WTC11 (cell line): ENCODE results near the gene FLOT2. TPM values are rescaled to one million over a fixed set of nuclear protein-coding genes. Genes with fewer than 3 reads are reported as not detected.

Experiments used
- ATAC-seq: fragments of 200-7000 bp; cut with Tn5 transposase; 2 replicates; pipeline ENCODE4 v1.10.0; 2021; ENCODE audit warnings: mild to moderate bottlenecking, moderate library complexity
- CTCF ChIA-PET: fragments of 300-600 bp; sonication (Branson Sonifier 250); formaldehyde crosslinking; loops from one replicate; lab custom pipeline; 2021; ENCODE audit warnings: antibody characterized with exemption; lab: Charles Lee
- POLR2A ChIA-PET: fragments of 350-600 bp; sonication (Branson Sonifier 250); formaldehyde crosslinking; loops from one replicate; lab custom pipeline; 2021; ENCODE audit warnings: antibody characterized with exemption; lab: Charles Lee
- DNase-seq: peaks from one replicate; pipeline ENCODE4 v3.0.0; 2021; ENCODE audit warnings: low spot score
- H3K27ac Mint-ChIP-seq: 2 replicates; pipeline ENCODE4 v1.8.0; 2021; ENCODE audit warnings: mixed read lengths
- H3K27me3 Mint-ChIP-seq: 2 replicates; pipeline ENCODE4 v1.8.0; 2021; ENCODE audit warnings: low read depth, mild to moderate bottlenecking, moderate library complexity, mixed read lengths
- H3K36me3 Mint-ChIP-seq: 2 replicates; pipeline ENCODE4 v1.8.0; 2021; ENCODE audit warnings: mixed read lengths
- H3K4me1 Mint-ChIP-seq: 2 replicates; pipeline ENCODE4 v1.8.0; 2022; ENCODE audit warnings: mixed read lengths
- H3K4me3 Mint-ChIP-seq: 2 replicates; pipeline ENCODE4 v1.8.0; 2021; ENCODE audit warnings: mild to moderate bottlenecking, moderate library complexity, mixed read lengths
- H3K9me3 Mint-ChIP-seq: 2 replicates; pipeline ENCODE4 v1.8.0; 2021; ENCODE audit warnings: mixed read lengths
- ESRRA ChIP-seq: sonication (generic); formaldehyde crosslinking; IDR thresholded peaks from 2 replicates; pipeline ENCODE4 v1.8.1; 2022; ENCODE audit warnings: mild to moderate bottlenecking, missing genetic modification reagents, borderline replicate concordance
- GABPB1 ChIP-seq: sonication (generic); formaldehyde crosslinking; IDR thresholded peaks from 2 replicates; pipeline ENCODE4 v1.8.1; 2023; ENCODE audit warnings: mild to moderate bottlenecking, missing genetic modification reagents
- GRHL2 ChIP-seq: fragments of 250-450 bp; sonication (Bioruptor Pico); IDR thresholded peaks from 2 replicates; pipeline ENCODE4 v1.8.0; 2022; ENCODE audit warnings: mild to moderate bottlenecking, moderate library complexity; ENCODE audit not compliant: insufficient replicate concordance, severe bottlenecking
- IRF2 ChIP-seq: sonication (generic); formaldehyde crosslinking; IDR thresholded peaks from 2 replicates; pipeline ENCODE4 v1.8.0; 2022; ENCODE audit warnings: low read depth, missing genetic modification reagents, borderline replicate concordance
- JUN ChIP-seq: sonication (generic); formaldehyde crosslinking; IDR thresholded peaks from 2 replicates; pipeline ENCODE4 v1.8.0; 2023; ENCODE audit warnings: mild to moderate bottlenecking, missing genetic modification reagents
- MXD4 ChIP-seq: fragments of 250-450 bp; sonication (Bioruptor Pico); IDR thresholded peaks from 2 replicates; pipeline ENCODE4 v1.8.0; 2021; ENCODE audit warnings: mild to moderate bottlenecking, moderate library complexity, borderline replicate concordance
- RELA ChIP-seq: sonication (generic); formaldehyde crosslinking; IDR thresholded peaks from 2 replicates; pipeline ENCODE4 v1.8.1; 2022; ENCODE audit warnings: missing genetic modification reagents, mild to moderate bottlenecking, borderline replicate concordance
- TEAD1 ChIP-seq: sonication (generic); formaldehyde crosslinking; IDR thresholded peaks from 2 replicates; pipeline ENCODE4 v1.8.0; 2022; ENCODE audit warnings: mild to moderate bottlenecking, missing genetic modification reagents
- ZNF121 ChIP-seq: sonication (generic); formaldehyde crosslinking; IDR thresholded peaks from 2 replicates; pipeline ENCODE4 v1.8.0; 2023; ENCODE audit warnings: missing genetic modification reagents
- ZNF396 ChIP-seq: fragments of 250-450 bp; sonication (Bioruptor Pico); IDR thresholded peaks from 2 replicates; pipeline ENCODE4 v1.8.0; 2021; ENCODE audit warnings: mild to moderate bottlenecking, moderate library complexity, borderline replicate concordance
- ZNF423 ChIP-seq: fragments of 250-450 bp; sonication (Bioruptor Pico); IDR thresholded peaks from 2 replicates; pipeline ENCODE4 v2.1.2; 2022; ENCODE audit warnings: mild to moderate bottlenecking, moderate library complexity
- ZNF671 ChIP-seq: fragments of 250-450 bp; sonication (Bioruptor Pico); IDR thresholded peaks from 2 replicates; pipeline ENCODE4 v1.8.0; 2021; ENCODE audit warnings: mild to moderate bottlenecking
- total RNA-seq: library from RNA; stranded (reverse); gene quantifications from 3 replicates; pipeline ENCODE4 v1.2.3, GENCODE V29; 2021
- TF ChIP-seq, protein P1 (sequence below): sonication (generic); formaldehyde crosslinking; IDR thresholded peaks from 2 replicates; pipeline ENCODE4 v1.8.1; 2022; ENCODE audit warnings: low read depth, mild to moderate bottlenecking, moderate library complexity, missing genetic modification reagents, borderline replicate concordance
- TF ChIP-seq, protein P2 (sequence below): sonication (generic); formaldehyde crosslinking; IDR thresholded peaks from 2 replicates; pipeline ENCODE4 v1.8.1; 2023; ENCODE audit warnings: mild to moderate bottlenecking, missing genetic modification reagents

FLOT2 gene
- total RNA-seq, 1 experiment from 2014 or later = 139 TPM

DNA sequence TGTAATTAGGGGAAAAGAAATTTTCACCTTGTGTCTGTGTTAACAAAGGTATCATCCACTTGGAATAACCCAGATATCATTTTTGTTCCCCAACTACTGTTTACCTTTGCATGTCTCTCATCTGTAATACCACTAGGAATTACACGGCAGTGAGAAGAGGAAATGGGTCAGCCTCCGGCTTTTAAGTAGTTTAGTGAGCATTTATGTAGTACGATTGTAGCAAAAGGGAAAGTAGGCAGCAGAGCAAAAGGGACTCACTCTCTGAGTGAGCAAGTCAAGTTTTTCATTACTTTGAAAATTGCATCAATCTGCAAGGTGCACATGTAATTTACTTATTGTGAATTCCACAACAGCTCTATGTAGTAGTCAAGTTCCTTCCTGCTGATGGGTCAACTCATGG is 42.6 kb upstream of the FLOT2 start (continued):
- TF ChIP-seq, protein P1, sequence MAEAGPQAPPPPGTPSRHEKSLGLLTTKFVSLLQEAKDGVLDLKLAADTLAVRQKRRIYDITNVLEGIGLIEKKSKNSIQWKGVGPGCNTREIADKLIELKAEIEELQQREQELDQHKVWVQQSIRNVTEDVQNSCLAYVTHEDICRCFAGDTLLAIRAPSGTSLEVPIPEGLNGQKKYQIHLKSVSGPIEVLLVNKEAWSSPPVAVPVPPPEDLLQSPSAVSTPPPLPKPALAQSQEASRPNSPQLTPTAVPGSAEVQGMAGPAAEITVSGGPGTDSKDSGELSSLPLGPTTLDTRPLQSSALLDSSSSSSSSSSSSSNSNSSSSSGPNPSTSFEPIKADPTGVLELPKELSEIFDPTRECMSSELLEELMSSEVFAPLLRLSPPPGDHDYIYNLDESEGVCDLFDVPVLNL (CRISPR knock-in tag) = no peak
- TF ChIP-seq IRF2 (CRISPR knock-in tag) (no peak), JUN (CRISPR knock-in tag) (no peak), ZNF121 (CRISPR knock-in tag) (no peak)

DNA sequence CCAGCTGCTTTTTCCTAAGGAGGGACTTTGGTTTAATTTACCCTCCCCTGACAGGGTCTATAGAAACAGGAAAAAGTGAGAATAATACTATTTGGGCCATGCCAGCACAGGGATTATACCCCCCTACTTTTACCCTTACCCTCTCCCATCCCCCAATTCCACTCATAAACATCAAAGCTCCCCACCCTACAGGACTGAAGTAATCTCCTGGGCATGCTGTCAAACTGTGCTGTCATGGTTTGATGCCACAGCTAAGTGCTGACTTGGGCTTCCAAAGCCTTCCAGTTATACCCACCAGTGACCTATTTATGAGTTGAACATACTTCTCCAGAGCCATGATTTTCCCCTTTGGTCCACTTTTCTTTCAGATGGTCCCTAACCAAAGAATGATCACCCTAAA is 41.0 kb upstream of the FLOT2 start:
- H3K9me3 Mint-ChIP-seq = no peaks in the 10 kb centered on the region
- TF ChIP-seq ZNF423 (CRISPR knock-in tag) (no peak), RELA (CRISPR knock-in tag) (no peak), ZNF396 (CRISPR knock-in tag) (no peak), MXD4 (CRISPR knock-in tag) (no peak), TEAD1 (CRISPR knock-in tag) (no peak), GRHL2 (CRISPR knock-in tag) (no peak)
- TF ChIP-seq, protein P2, sequence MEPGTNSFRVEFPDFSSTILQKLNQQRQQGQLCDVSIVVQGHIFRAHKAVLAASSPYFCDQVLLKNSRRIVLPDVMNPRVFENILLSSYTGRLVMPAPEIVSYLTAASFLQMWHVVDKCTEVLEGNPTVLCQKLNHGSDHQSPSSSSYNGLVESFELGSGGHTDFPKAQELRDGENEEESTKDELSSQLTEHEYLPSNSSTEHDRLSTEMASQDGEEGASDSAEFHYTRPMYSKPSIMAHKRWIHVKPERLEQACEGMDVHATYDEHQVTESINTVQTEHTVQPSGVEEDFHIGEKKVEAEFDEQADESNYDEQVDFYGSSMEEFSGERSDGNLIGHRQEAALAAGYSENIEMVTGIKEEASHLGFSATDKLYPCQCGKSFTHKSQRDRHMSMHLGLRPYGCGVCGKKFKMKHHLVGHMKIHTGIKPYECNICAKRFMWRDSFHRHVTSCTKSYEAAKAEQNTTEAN = no peak
- TF ChIP-seq, all 79 proteins: peak for 0
- Mint-ChIP-seq H3K4me1 (peaks cover 58% of the 10 kb centered on the region), H3K4me3 (no peak overlapping the region), H3K36me3 (peaks cover 24% of the 10 kb centered on the region), H3K27me3 (no peaks in the 10 kb centered on the region), H3K27ac (peak overlapping the region; percentile 50; the same call in 1 of the 2 replicates)
- ChIA-PET POLR2A (no interaction called here), CTCF (interaction anchor here (1.1 to 2.8 kb wide), 5 partner anchors 13 to 178 kb away, joined by 4 to 13 read pairs (median 5); partner anchors contain the start of gene PHF12)
- DNase-seq = no peak
- no peak for ATAC-seq

DNA sequence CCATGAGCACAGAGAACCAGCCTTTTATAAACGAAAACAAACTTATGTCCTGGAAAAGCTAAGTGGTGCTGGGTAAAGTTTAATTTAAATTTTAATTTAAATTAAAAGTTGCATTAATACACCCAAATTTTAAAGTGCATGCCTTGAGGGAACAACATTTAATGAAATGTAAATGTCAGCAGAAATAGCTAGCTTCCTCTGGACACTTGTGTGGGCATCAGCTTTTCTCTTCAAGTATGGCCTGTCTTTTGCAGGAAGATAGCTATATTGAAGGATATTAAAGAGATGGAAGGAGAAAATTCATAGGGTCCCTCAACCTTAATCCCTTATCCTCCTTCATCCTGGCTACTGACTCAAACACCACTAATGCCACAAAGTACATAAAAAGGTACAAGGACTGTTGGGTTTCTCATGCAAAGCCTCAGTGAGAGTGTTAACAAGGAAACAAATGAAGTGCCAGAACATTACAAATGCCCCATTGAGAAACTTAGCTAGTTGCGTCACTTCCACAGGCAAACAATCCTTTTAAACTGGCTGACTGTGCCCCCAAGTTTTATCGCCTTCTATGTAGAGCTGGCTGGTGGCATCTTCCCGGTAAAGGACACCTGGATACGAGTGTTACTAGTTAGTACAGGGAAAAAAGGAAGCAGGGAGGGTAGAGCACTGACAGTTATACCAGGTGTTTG is 39.7 kb upstream of the FLOT2 start:
- Mint-ChIP-seq H3K4me3 (no peak overlapping the region), H3K9me3 (no peaks in the 10 kb centered on the region), H3K27ac (peak overlapping the region; percentile 98), H3K36me3 (peaks cover 19% of the 10 kb centered on the region), H3K4me1 (peaks cover 58% of the 10 kb centered on the region), H3K27me3 (no peaks in the 10 kb centered on the region)
- ChIA-PET POLR2A (no interaction called here), CTCF (interaction anchor here (0.7 to 2.8 kb wide), 14 partner anchors 13 to 210 kb away, joined by 3 to 13 read pairs (median 6); partner anchors contain the start of gene PHF12)
- no peak for DNase-seq
- TF ChIP-seq ESRRA (CRISPR knock-in tag) (no peak), GABPB1 (CRISPR knock-in tag) (peak; percentile 85)
- ATAC-seq = no peak

DNA sequence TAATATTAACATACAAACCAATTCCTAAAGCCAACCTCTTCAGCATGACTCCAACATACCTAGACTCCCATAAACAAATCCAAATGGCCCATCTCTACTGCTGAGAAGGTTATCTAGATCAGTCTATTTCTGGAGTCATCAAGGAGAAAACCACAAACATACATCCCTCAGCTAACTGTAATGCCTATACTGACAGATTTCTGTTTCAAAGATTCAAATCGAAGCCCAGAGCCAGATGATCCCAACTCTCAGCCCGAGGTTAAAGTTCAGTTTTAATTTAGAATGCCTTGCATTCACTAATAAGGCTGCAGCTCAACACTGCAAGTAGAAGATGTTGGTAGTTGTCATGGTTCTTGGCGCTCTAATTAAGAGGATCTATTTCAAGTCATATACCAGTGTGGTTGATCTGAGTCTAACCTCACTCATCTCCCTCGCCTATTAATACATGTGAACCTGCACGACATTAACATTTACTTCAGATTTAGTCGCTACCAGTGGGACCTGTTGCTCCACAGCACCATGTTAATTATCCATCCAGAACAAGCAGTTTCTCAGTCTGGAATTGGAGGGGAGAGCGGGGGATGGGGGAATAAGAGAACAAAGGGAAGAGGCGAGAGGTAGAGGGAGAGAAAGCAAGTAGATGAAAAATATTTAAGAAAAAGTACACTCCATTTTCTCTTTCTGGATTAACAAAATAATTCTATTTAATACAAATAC is 38.4 kb upstream of the FLOT2 start:
- Mint-ChIP-seq H3K9me3 (no peaks in the 10 kb centered on the region), H3K27ac (peak overlapping the region; percentile 84), H3K27me3 (no peaks in the 10 kb centered on the region), H3K4me1 (peaks cover 50% of the 10 kb centered on the region), H3K4me3 (no peak overlapping the region), H3K36me3 (peaks cover 15% of the 10 kb centered on the region; the same call in 1 of the 2 replicates)
- TF ChIP-seq ZNF671 (CRISPR knock-in tag) (no peak), ESRRA (CRISPR knock-in tag) (no peak)
- ChIA-PET POLR2A (no interaction called here), CTCF (interaction anchor here (0.6 to 2.8 kb wide), 10 partner anchors 14 to 209 kb away, joined by 3 to 13 read pairs (median 6); partner anchors contain the start of gene DHRS13)
- no peak for DNase-seq
- no peak for ATAC-seq
